ENCODE results near the gene HPS6.

The HPS6 gene

GRCh38 chr10:102113956-102114857 lies 49.1 kb downstream of the HPS6 start:
- no peak for DNase-seq (ENCODE audit: extremely low read depth, low read depth)
- no peak for TF ChIP-seq CTCF (IDR thresholded peaks at IDR 0.05; ENCODE audit: low read depth, low read length)

GRCh38 chr10:102114861-102115618 lies 49.9 kb downstream of the HPS6 start:
- TF ChIP-seq CTCF (IDR thresholded peaks at IDR 0.05; ENCODE audit: low read depth, low read length), result no peak

GRCh38 chr10:102115775-102116174 lies 50.6 kb downstream of the HPS6 start:
- no peak for DNase-seq (ENCODE audit: extremely low read depth, low read depth)
- no peak for TF ChIP-seq CTCF (IDR thresholded peaks at IDR 0.05; ENCODE audit: low read depth, low read length)

More at GRCh38 chr10:102114861-102115618, 49.9 kb downstream of the HPS6 start:
- DNase-seq (ENCODE audit: extremely low read depth, low read depth), result no peak

- no peak for DNase-seq (ENCODE audit: extremely low read depth, low read depth)
- TF ChIP-seq CTCF (IDR thresholded peaks at IDR 0.05; ENCODE audit: low read depth, low read length), result no peak
Measured at GRCh38 chr10:102116656-102117055, 51.5 kb downstream of the HPS6 start.
